Uterus (tissue), 2 donors: ENCODE measurements around the gene GLDC.

ENCODE experiments used
- CTCF ChIP-seq, 4 experiments: fragments of 200-600 bp in 2 of 4; fragments of 450-650 bp in 2 of 4; sonication (generic) in 2 of 4; IDR thresholded peaks; one replicate each; pipeline ENCODE4 v1.5.1; 2016 to 2019; ENCODE audit warnings: antibody characterized with exemption in 4 of 4, mild to moderate bottlenecking in 2 of 4, moderate library complexity in 1 of 4
- POLR2A ChIP-seq, 2 donors: fragments of 450-650 bp; IDR thresholded peaks; one replicate each; pipeline ENCODE4 v1.6.1; 2016; ENCODE audit warnings: antibody characterized with exemption in 2 of 2, mild to moderate bottlenecking in 1 of 2, moderate library complexity in 1 of 2

DNA sequence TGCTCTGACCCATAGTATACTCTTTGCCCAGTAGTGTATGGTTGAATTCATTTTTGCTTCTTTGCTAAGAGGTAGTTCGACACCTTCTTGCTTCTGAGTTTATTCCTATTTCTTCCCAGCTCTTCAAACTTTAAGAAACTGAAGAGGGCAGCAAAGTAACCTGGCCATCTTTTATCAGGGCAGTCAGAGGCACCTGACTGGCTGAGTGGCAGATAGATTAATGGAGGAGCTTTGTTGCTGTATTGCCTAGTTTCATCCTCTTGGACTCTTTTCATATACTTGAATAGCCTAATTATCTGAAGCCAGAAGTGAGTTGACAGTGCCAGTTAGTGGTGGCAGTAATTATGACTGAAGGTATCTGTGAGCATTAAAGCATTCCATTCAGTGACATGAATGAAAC lies 150.1 kb downstream of the GLDC start:
- TF ChIP-seq CTCF (IDR thresholded peaks at IDR 0.05) (no peak), POLR2A (IDR thresholded peaks at IDR 0.05) (no peak)
